ENCODE data around the gene CD151. TPM values are rescaled to one million over a fixed set of nuclear protein-coding genes. Genes with fewer than 3 reads are reported as not detected.

The CD151 gene
- polyA plus RNA-seq, 1 of the 3 experiments (the other 2 are of a cell fraction), result 922 TPM

GRCh38 chr11:795634-796564, 36.9 kb upstream of the CD151 start:
- Histone ChIP-seq H3K9me3 (no peaks in the 10 kb centered on the region), H3F3A (replicated peaks; ENCODE audit: insufficient read depth) (peaks cover 14% of the 10 kb centered on the region), H3K4me1 (ENCODE audit: control insufficient read depth in 1 of 2, insufficient read depth in 2 of 2, low read depth in 1 of 2, low read length in 1 of 2) (peaks cover 8 to 40% of the 10 kb centered on the region in 2 experiments; a peak in 2 of 4 replicates), H3K79me2 (ENCODE audit: insufficient read depth) (peaks cover 20% of the 10 kb centered on the region), H2AFZ (ENCODE audit: low read depth) (no peak overlapping the region), H3K36me3 (replicated peaks in 1 of 2; ENCODE audit: control insufficient read depth in 1 of 2, insufficient read depth in 2 of 2, low read length in 1 of 2) (peaks cover 0 to 46% of the 10 kb centered on the region in 2 experiments), H3K4me2 (peak overlapping the region; percentile 100), H3K27me3 (ENCODE audit: insufficient read depth) (no peaks in the 10 kb centered on the region), H3K4me3 (ENCODE audit: low read depth in 2 of 2, low read length in 1 of 2) (peak overlapping the region; percentile 90 to 92), H4K20me1 (ENCODE audit: insufficient read depth) (no peaks in the 10 kb centered on the region), H3K27ac (ENCODE audit: low read depth in 2 of 2, low read length in 1 of 2) (peak overlapping the region; percentile 93), H3K9me2 (no peaks in the 10 kb centered on the region), H3K9ac (peak overlapping the region; percentile 87)
- WGBS (ENCODE audit: low lambda C conversion rate), result 13% methylated on average over 9 of the region's 26 CpGs
- DNase-seq, result peak; percentile 84
- ChIA-PET CTCF (interaction anchor here (0.9 to 6.3 kb wide), 3 partner anchors 12 to 68 kb away, joined by 3 to 43 read pairs (median 4); no protein-coding TSS in a partner anchor), POLR2A (interaction anchor here (0.6 to 2.5 kb wide), 4 partner anchors 8 to 234 kb away, joined by 3 to 14 read pairs (median 6); partner anchors contain the start of genes PNPLA2 and RPLP2)
- peak; percentile 58; the same call in 1 of the 2 replicates for TF ChIP-seq POLR2AphosphoS5 (IDR thresholded peaks at IDR 0.05; ENCODE audit: low read depth, low read length)
- no peak for TF ChIP-seq SMC3 (IDR thresholded peaks at IDR 0.05; ENCODE audit: low read depth, low read length)
- TF ChIP-seq RAD21 (IDR thresholded peaks at IDR 0.05; ENCODE audit: low read length), result no peak
- TF ChIP-seq EP300 (IDR thresholded peaks at IDR 0.05; ENCODE audit: borderline replicate concordance in 1 of 2, low read depth in 1 of 2, low read length in 1 of 2), result no peak
- no peak for TF ChIP-seq YY1 (IDR thresholded peaks at IDR 0.05; ENCODE audit: low read depth)
- TF ChIP-seq SIN3A (IDR thresholded peaks at IDR 0.05; ENCODE audit: borderline replicate concordance, low read depth, low read length), result no peak
- no peak for TF ChIP-seq REST (IDR thresholded peaks at IDR 0.05; ENCODE audit: low read depth, low read length)
- TF ChIP-seq GABPA (IDR thresholded peaks at IDR 0.05; ENCODE audit: low read depth), result no peak
- TF ChIP-seq EZH2phosphoT487 (IDR thresholded peaks at IDR 0.05; ENCODE audit: borderline replicate concordance, low read depth), result no peak
- TF ChIP-seq RCOR1 (IDR thresholded peaks at IDR 0.05; ENCODE audit: low read length), result no peak
- TF ChIP-seq CHD2 (IDR thresholded peaks at IDR 0.05; ENCODE audit: low read length, partially characterized antibody), result no peak
- TF ChIP-seq JUND (IDR thresholded peaks at IDR 0.05), result no peak
- no peak for TF ChIP-seq ZBTB33 (IDR thresholded peaks at IDR 0.05; ENCODE audit: borderline replicate concordance, low read depth)
- no peak for TF ChIP-seq FOXM1 (IDR thresholded peaks at IDR 0.05; ENCODE audit: low read depth)
- no peak for TF ChIP-seq MEF2A (IDR thresholded peaks at IDR 0.05; ENCODE audit: borderline replicate concordance, low read depth)
- no peak for TF ChIP-seq PBX3 (IDR thresholded peaks at IDR 0.05)
- peak; percentile 90 for TF ChIP-seq MAX (IDR thresholded peaks at IDR 0.05; ENCODE audit: low read depth)
- TF ChIP-seq TAF1 (IDR thresholded peaks at IDR 0.05; ENCODE audit: borderline replicate concordance, low read depth, low read length), result peak; percentile 63; the same call in 1 of the 2 replicates
- TF ChIP-seq USF2 (IDR thresholded peaks at IDR 0.05; ENCODE audit: borderline replicate concordance, low read depth, low read length), result no peak
- no peak for TF ChIP-seq TEAD4 (IDR thresholded peaks at IDR 0.05; ENCODE audit: borderline replicate concordance, insufficient read depth)
- TF ChIP-seq CTCF (IDR thresholded peaks at IDR 0.05), result no peak
- TF ChIP-seq GATA2 (CRISPR knock-in tag; IDR thresholded peaks at IDR 0.05), result no peak

All from SK-N-SH (cell line).